ENCODE results near the gene LYRM7. TPM values are rescaled to one million over a fixed set of nuclear protein-coding genes. Genes with fewer than 3 reads are reported as not detected.
A peak's percentile ranks its signal among the peaks of the same experiment; 100 is the strongest.

LYRM7 gene
- total RNA-seq, 1 donor from 2014 or later = 11.9 TPM

GRCh38 chr5:131229623-131230022, 58.9 kb downstream of the LYRM7 start:
- DNase-seq (no peak), ATAC-seq (ENCODE audit: low read depth) (peak; percentile 47)
- Mint-ChIP-seq H3K4me1 (peaks cover 29% of the 10 kb centered on the region), H3K9me3 (no peaks in the 10 kb centered on the region), H3K4me3 (peak overlapping the region; percentile 64), H3K36me3 (ENCODE audit: low read depth) (peaks cover 3% of the 10 kb centered on the region), H3K27me3 (no peaks in the 10 kb centered on the region), H3K27ac (peak overlapping the region; percentile 35)
- intact Hi-C loops (cut with micrococcal nuclease) = loop anchor here (1.0 kb wide), 1 partner anchor 22 kb away; no protein-coding TSS in a partner anchor
- POLR2A ChIA-PET = interaction anchor here (0.6 to 1.9 kb wide), 5 partner anchors 11 to 34 kb away, joined by 3 to 13 read pairs (median 6); partner anchors contain the start of gene CDC42SE2
- TF ChIP-seq CTCF (IDR thresholded peaks at IDR 0.05) = no peak
- CTCF ChIA-PET = interaction anchor here (1.6 to 2.4 kb wide), 2 partner anchors 35 to 152 kb away, joined by 5 read pairs; no protein-coding TSS in a partner anchor

GRCh38 chr5:131230406-131230805, 59.7 kb downstream of the LYRM7 start:
- POLR2A ChIA-PET = interaction anchor here (0.6 to 1.2 kb wide), 3 partner anchors 10 to 20 kb away, joined by 3 to 13 read pairs (median 3); no protein-coding TSS in a partner anchor
- intact Hi-C loops (cut with micrococcal nuclease) = loop anchor here (1.0 kb wide), 1 partner anchor 21 kb away; no protein-coding TSS in a partner anchor
- Mint-ChIP-seq H3K27ac (peak overlapping the region; percentile 12), H3K27me3 (no peaks in the 10 kb centered on the region), H3K4me3 (peak overlapping the region; percentile 12), H3K9me3 (no peaks in the 10 kb centered on the region), H3K36me3 (ENCODE audit: low read depth) (peaks cover 5% of the 10 kb centered on the region), H3K4me1 (peaks cover 29% of the 10 kb centered on the region)
- ATAC-seq (ENCODE audit: low read depth) (peak; percentile 49), DNase-seq (no peak)
- no peak for TF ChIP-seq CTCF (IDR thresholded peaks at IDR 0.05)
- CTCF ChIA-PET = no interaction called here

- peaks cover 43% of the 10 kb centered on the region for H3K36me3 Mint-ChIP-seq (ENCODE audit: low read depth)
- H3K4me1 Mint-ChIP-seq = peaks cover 8% of the 10 kb centered on the region
- no peak for ATAC-seq (ENCODE audit: low read depth)
- no peaks in the 10 kb centered on the region for H3K9me3 Mint-ChIP-seq
- ChIA-PET POLR2A (interaction anchor here (0.6 to 3.2 kb wide), 6 partner anchors 9 to 24 kb away, joined by 3 to 12 read pairs (median 5); partner anchors contain the start of gene CDC42SE2), CTCF (no interaction called here)
- H3K27ac Mint-ChIP-seq = no peak overlapping the region
- intact Hi-C loops (cut with micrococcal nuclease) = no loop called here
- H3K4me3 Mint-ChIP-seq = no peak overlapping the region
- H3K27me3 Mint-ChIP-seq = no peaks in the 10 kb centered on the region
- DNase-seq = no peak
- TF ChIP-seq CTCF (IDR thresholded peaks at IDR 0.05) = no peak
These were observed 68.9 kb downstream of the LYRM7 start for GRCh38 chr5:131239686-131240085.

- H3K36me3 Mint-ChIP-seq (ENCODE audit: low read depth) = peaks cover 41% of the 10 kb centered on the region
- H3K27me3 Mint-ChIP-seq = no peaks in the 10 kb centered on the region
- TF ChIP-seq CTCF (IDR thresholded peaks at IDR 0.05) = no peak
- H3K4me3 Mint-ChIP-seq = no peak overlapping the region
- ATAC-seq (ENCODE audit: low read depth) (no peak), DNase-seq (no peak)
- H3K9me3 Mint-ChIP-seq = no peaks in the 10 kb centered on the region
- CTCF ChIA-PET = no interaction called here
- POLR2A ChIA-PET = no interaction called here
- peaks cover 11% of the 10 kb centered on the region for H3K4me1 Mint-ChIP-seq
- no peak overlapping the region for H3K27ac Mint-ChIP-seq
- intact Hi-C loops (cut with micrococcal nuclease) = loop anchor here (2.0 kb wide), 1 partner anchor 18 kb away; no protein-coding TSS in a partner anchor
These were observed 72.0 kb downstream of the LYRM7 start for GRCh38 chr5:131242728-131243255.

- Mint-ChIP-seq H3K4me3 (no peak overlapping the region), H3K9me3 (no peaks in the 10 kb centered on the region), H3K36me3 (ENCODE audit: low read depth) (peaks cover 28% of the 10 kb centered on the region), H3K27ac (no peak overlapping the region), H3K27me3 (no peaks in the 10 kb centered on the region), H3K4me1 (peaks cover 26% of the 10 kb centered on the region)
- TF ChIP-seq CTCF (IDR thresholded peaks at IDR 0.05) = no peak
- ChIA-PET CTCF (interaction anchor here (1.5 kb wide), 1 partner anchor 9 kb away, joined by 3 read pairs; no protein-coding TSS in a partner anchor), POLR2A (interaction anchor here (0.6 kb wide), 1 partner anchor 173 kb away, joined by 3 read pairs; no protein-coding TSS in a partner anchor)
- intact Hi-C loops (cut with micrococcal nuclease) = no loop called here
- DNase-seq (no peak), ATAC-seq (ENCODE audit: low read depth) (no peak)
These were observed 74.6 kb downstream of the LYRM7 start for GRCh38 chr5:131245312-131245711.
